Right atrium auricular region (tissue), 2 donors: Measurements from ENCODE around the gene NEDD4L. TPM values are rescaled to one million over a fixed set of nuclear protein-coding genes. Genes with fewer than 3 reads are reported as not detected.

Source experiments
- DNase-seq: peaks from one replicate; pipeline ENCODE4 v3.0.0-alpha.2; 2019; ENCODE audit warnings: low spot score
- H3K27ac ChIP-seq, 2 donors: fragments of 200-600 bp; sonication (generic); 1 replicate in 1 of 2; 2 replicates in 1 of 2; pipeline ENCODE4 v1.5.1; 2016 to 2019
- H3K27me3 ChIP-seq, 2 donors: fragments of 200-600 bp; sonication (generic); one replicate each; pipeline versions ENCODE4 v1.5.1 to v1.6.0; 2017 to 2019
- H3K36me3 ChIP-seq: fragments of 200-600 bp; sonication (generic); one replicate; pipeline ENCODE4 v1.5.1; 2016
- H3K4me1 ChIP-seq, 2 donors: fragments of 200-600 bp; sonication (generic); one replicate each; pipeline versions ENCODE4 v1.5.1 to v1.6.0; 2017 to 2019
- H3K4me3 ChIP-seq, 2 donors: fragments of 200-600 bp; sonication (generic); 1 replicate in 1 of 2; 2 replicates in 1 of 2; pipeline ENCODE4 v1.5.1; 2017 to 2019; ENCODE audit warnings: mild to moderate bottlenecking in 1 of 2, moderate library complexity in 1 of 2
- H3K9me3 ChIP-seq, 2 donors: fragments of 200-600 bp; sonication (generic); one replicate each; pipeline ENCODE4 v1.5.1; 2019
- total RNA-seq, 2 donors: library from RNA; depleted of rRNA; stranded (reverse); fragments of >200 nt; gene quantifications; one replicate each; pipeline ENCODE4 v1.1.0, GENCODE V29; 2016
- TF ChIP-seq, protein P1 (sequence below), 2 donors: fragments of 200-600 bp; sonication (generic); IDR thresholded peaks; one replicate each; pipeline ENCODE4 v1.5.1; 2019; ENCODE audit warnings: antibody characterized with exemption in 2 of 2

NEDD4L gene
- total RNA-seq, 2 donors from 2014 or later: 45.0 to 68.0 TPM

DNA sequence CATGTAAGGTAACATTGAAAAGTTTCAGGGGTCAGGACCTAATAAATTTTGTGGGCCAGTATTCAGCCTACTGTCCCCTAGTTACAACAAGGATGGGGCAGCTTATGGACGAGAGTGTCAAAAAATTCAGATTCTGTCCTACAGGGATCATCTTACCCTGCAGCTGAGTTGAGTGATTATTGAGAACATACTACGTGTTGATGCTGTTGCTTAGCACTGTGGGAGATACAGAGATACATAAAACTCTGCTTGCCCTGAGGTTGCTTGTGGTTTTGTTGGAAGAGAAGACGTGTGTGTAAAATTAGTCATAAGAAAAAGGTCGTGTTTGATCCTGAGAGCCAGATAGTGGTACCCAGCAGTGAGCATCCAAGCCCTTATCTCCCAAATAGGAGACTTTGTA, 253.2 kb downstream of the NEDD4L start:
- H3K27ac ChIP-seq: peak overlapping the region; percentile 6 to 64
- no peak for DNase-seq
- H3K4me1 ChIP-seq: peaks cover 0 to 15% of the 10 kb centered on the region in 2 donors
- TF ChIP-seq, protein P1, sequence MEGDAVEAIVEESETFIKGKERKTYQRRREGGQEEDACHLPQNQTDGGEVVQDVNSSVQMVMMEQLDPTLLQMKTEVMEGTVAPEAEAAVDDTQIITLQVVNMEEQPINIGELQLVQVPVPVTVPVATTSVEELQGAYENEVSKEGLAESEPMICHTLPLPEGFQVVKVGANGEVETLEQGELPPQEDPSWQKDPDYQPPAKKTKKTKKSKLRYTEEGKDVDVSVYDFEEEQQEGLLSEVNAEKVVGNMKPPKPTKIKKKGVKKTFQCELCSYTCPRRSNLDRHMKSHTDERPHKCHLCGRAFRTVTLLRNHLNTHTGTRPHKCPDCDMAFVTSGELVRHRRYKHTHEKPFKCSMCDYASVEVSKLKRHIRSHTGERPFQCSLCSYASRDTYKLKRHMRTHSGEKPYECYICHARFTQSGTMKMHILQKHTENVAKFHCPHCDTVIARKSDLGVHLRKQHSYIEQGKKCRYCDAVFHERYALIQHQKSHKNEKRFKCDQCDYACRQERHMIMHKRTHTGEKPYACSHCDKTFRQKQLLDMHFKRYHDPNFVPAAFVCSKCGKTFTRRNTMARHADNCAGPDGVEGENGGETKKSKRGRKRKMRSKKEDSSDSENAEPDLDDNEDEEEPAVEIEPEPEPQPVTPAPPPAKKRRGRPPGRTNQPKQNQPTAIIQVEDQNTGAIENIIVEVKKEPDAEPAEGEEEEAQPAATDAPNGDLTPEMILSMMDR (IDR thresholded peaks at IDR 0.05): no peak
- H3K27me3 ChIP-seq: no peaks in the 10 kb centered on the region
- H3K4me3 ChIP-seq: no peak overlapping the region
- H3K9me3 ChIP-seq: no peaks in the 10 kb centered on the region
- no peaks in the 10 kb centered on the region for H3K36me3 ChIP-seq

DNA sequence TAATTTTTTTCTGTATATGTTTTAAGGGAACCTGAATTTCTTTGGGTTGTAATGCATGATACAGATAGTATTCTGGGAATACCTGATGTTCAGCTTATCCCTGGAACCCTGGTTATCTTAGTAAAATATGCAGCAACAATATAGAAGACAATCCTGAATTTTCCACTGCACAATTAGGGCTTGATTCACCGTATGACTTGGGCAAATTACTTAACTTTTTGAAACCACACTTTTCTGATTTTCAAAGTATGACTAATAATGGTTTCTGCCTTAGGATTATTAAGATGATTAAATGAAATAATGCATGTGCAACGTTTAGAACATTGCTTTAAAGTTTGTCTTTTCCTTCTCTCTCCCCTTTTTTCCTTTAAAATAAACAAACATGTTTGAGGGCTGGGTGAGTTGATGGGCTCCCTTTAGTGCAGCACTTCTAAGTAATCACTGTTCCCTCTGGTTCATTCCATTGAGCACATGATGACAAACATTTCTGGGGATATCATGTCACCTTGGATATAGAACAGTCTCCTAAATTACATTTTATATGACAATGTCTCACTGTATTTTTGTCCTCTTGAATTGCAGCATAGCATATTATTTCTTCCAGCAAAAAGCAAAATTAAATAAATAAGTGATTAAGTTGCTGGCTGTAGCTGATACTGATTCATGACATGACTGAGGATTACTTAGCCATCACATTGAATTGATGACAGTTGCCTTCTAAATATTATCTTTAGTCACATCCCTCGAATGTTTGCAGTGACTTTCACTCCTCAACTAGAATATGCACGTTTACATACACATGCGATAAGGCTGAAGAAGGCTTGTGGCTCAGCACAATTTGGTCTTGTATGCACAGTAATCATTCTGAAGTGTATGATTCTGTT, 254.5 kb downstream of the NEDD4L start:
- Histone ChIP-seq H3K36me3 (no peaks in the 10 kb centered on the region), H3K4me3 (no peak overlapping the region), H3K27ac (peak overlapping the region; percentile 14 to 64), H3K4me1 (peaks cover 0 to 17% of the 10 kb centered on the region in 2 donors), H3K9me3 (no peaks in the 10 kb centered on the region), H3K27me3 (no peaks in the 10 kb centered on the region)
- TF ChIP-seq, protein P1 (IDR thresholded peaks at IDR 0.05): no peak
- no peak for DNase-seq

DNA sequence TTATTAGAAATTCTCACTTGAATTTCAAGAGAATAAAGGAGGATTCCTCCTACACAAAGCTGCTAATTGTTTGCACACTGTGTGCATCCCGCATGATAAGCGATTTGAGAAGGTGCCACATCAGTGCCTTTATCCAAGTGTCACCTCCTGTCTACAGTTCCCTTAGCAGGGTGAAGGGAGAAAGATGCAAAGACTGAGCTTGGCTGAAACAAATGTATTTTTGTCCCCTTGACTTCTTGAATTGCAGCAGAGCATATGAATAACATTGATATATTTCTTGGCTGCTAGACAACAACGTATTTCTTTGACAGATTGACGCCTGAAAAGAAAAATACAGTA, 255.1 kb downstream of the NEDD4L start:
- H3K27me3 ChIP-seq: no peaks in the 10 kb centered on the region
- no peak for DNase-seq
- peaks cover 0 to 17% of the 10 kb centered on the region in 2 donors for H3K4me1 ChIP-seq
- H3K9me3 ChIP-seq: no peaks in the 10 kb centered on the region
- peak overlapping the region; percentile 14 to 64 for H3K27ac ChIP-seq
- no peaks in the 10 kb centered on the region for H3K36me3 ChIP-seq
- no peak overlapping the region for H3K4me3 ChIP-seq
- TF ChIP-seq, protein P1 (IDR thresholded peaks at IDR 0.05): no peak

DNA sequence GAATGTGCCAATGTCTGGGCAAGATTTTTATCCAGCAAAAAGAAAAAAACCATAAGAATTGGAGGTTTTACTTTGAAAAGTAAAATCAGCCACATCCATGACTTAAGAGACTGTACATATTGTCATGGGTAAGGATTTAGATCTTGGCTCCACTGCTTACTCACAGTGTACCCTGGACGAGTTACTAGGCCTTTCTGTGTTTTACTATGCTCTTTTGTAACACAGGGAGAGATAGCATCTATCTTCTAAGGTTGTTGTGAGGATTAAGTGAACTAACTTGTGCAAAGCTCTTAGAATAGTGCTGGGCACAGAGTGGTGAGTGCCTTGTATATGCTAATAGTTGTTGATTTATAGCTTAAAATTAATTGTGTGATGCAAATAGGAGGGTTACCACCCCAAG, 255.9 kb downstream of the NEDD4L start:
- no peaks in the 10 kb centered on the region for H3K27me3 ChIP-seq
- no peak overlapping the region for H3K4me3 ChIP-seq
- H3K27ac ChIP-seq: peak overlapping the region in 1 of 2 donors; percentile 64
- H3K4me1 ChIP-seq: peaks cover 0 to 17% of the 10 kb centered on the region in 2 donors
- H3K36me3 ChIP-seq: no peaks in the 10 kb centered on the region
- no peak for DNase-seq
- no peaks in the 10 kb centered on the region for H3K9me3 ChIP-seq
- TF ChIP-seq, protein P1 (IDR thresholded peaks at IDR 0.05): no peak

DNA sequence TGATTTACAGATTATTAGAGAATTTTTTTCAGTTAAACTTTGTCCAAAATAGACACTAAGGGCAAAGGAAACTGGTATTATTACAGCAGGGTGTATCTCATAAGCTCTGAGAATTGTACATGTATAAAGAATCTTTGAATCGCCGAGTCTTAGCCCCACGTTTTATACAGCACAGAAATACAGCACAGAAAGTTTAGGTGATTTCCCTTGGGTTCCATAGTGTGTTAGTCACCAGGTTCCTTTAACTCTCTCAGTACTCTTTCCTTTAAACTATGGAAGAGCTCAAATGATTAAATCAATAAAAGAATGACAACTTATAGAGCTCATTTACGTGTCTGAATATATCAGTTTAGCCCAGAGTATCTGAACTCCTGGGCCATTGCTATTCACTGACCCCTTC, 256.8 kb downstream of the NEDD4L start:
- Histone ChIP-seq H3K36me3 (no peaks in the 10 kb centered on the region), H3K27me3 (no peaks in the 10 kb centered on the region), H3K9me3 (peaks cover 0 to 6% of the 10 kb centered on the region in 2 donors), H3K27ac (peak overlapping the region in 1 of 2 donors; percentile 43), H3K4me1 (peaks cover 0 to 17% of the 10 kb centered on the region in 2 donors), H3K4me3 (no peak overlapping the region)
- TF ChIP-seq, protein P1 (IDR thresholded peaks at IDR 0.05): no peak
- no peak for DNase-seq
